ENCODE results near the gene ACAD10. TPM values are rescaled to one million over a fixed set of nuclear protein-coding genes. Genes with fewer than 3 reads are reported as not detected.

Gene ACAD10
- total and polyA plus RNA-seq, 2 experiments from 2014 or later = 7.6 to 12.0 TPM

- no peaks in the 10 kb centered on the region for H3K9me2 ChIP-seq (ENCODE audit: insufficient read depth)
- no peaks in the 10 kb centered on the region for H4K20me1 ChIP-seq (ENCODE audit: insufficient read depth)
- H3K4me2 ChIP-seq (ENCODE audit: unreplicated experiment) = no peak overlapping the region
- no peak overlapping the region for H2AFZ ChIP-seq
- 98 to 99% methylated on average over 3 of the region's 3 CpGs for WGBS, 2 experiments (ENCODE audit: low coverage in 1 of 2, low lambda C conversion rate in 2 of 2, missing lambda C conversion rate in 2 of 2)
- peaks cover 8% of the 10 kb centered on the region; the same call in 1 of the 2 replicates for H3K4me1 ChIP-seq (ENCODE audit: insufficient read depth)
- no peaks in the 10 kb centered on the region for H3K27me3 ChIP-seq (replicated peaks; ENCODE audit: insufficient read depth)
- H3K36me3 ChIP-seq (ENCODE audit: low read depth) = peaks cover 7% of the 10 kb centered on the region; the same call in 1 of the 2 replicates
- H3K9ac ChIP-seq = no peak overlapping the region
- DNase-seq = no peak
- H3K4me3 ChIP-seq = no peak overlapping the region
- no peak overlapping the region for H3K27ac ChIP-seq
- TF ChIP-seq EZH2phosphoT487 (IDR thresholded peaks at IDR 0.05; ENCODE audit: insufficient read depth, low read depth) (no peak), EZH2 (IDR thresholded peaks at IDR 0.05; ENCODE audit: insufficient read depth, poor library complexity, severe bottlenecking) (no peak)
- no peaks in the 10 kb centered on the region for H3K9me3 ChIP-seq (ENCODE audit: low read depth)
- in situ Hi-C loops (cut with MboI) = no loop called here
- H3F3A ChIP-seq (ENCODE audit: insufficient read depth) = no peaks in the 10 kb centered on the region
- H3K79me2 ChIP-seq (ENCODE audit: insufficient read depth) = peaks cover 26% of the 10 kb centered on the region
Observed at GRCh38 chr12:111691262-111691661, 5.4 kb downstream of the ACAD10 start.

- Histone ChIP-seq H3K9me3 (ENCODE audit: low read depth) (no peaks in the 10 kb centered on the region), H3K9ac (no peak overlapping the region), H3K27ac (no peak overlapping the region), H3K9me2 (ENCODE audit: insufficient read depth) (no peaks in the 10 kb centered on the region), H3F3A (ENCODE audit: insufficient read depth) (no peaks in the 10 kb centered on the region), H3K79me2 (ENCODE audit: insufficient read depth) (peaks cover 12% of the 10 kb centered on the region), H4K20me1 (ENCODE audit: insufficient read depth) (no peaks in the 10 kb centered on the region), H3K27me3 (replicated peaks; ENCODE audit: insufficient read depth) (no peaks in the 10 kb centered on the region), H3K4me1 (ENCODE audit: insufficient read depth) (no peaks in the 10 kb centered on the region), H3K4me2 (ENCODE audit: unreplicated experiment) (no peak overlapping the region), H3K36me3 (ENCODE audit: low read depth) (peaks cover 7% of the 10 kb centered on the region; the same call in 1 of the 2 replicates), H3K4me3 (no peak overlapping the region), H2AFZ (no peak overlapping the region)
- in situ Hi-C loops (cut with MboI) = no loop called here
- WGBS, 2 experiments (ENCODE audit: low coverage in 1 of 2, low lambda C conversion rate in 2 of 2, missing lambda C conversion rate in 2 of 2) = 79% methylated on average over 15 of the region's 15 CpGs
- peak; percentile 66 for DNase-seq
- no peak for TF ChIP-seq EZH2 (IDR thresholded peaks at IDR 0.05; ENCODE audit: insufficient read depth, poor library complexity, severe bottlenecking)
Observed at GRCh38 chr12:111692575-111693210, 6.8 kb downstream of the ACAD10 start.

DNA sequence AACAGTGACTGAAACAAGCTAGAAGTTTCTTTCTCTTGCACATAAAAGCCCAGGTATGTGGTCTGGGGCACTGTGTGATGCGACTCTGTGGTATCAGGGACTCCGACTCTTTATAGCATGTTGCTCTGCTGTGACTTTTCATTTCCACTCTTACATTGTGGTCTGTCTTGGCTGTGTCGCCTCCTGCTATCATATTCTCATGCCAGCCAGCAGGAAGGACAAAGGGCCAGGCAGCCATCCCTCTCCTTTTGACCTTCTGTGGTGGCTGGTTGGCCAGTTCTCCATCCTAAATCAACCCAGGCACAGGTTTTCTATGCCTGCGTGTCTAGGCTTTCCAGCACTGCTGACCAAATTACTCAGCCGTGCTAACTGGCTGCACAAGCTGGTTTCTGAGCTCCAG lies 8.0 kb downstream of the ACAD10 start:
- Histone ChIP-seq H3K9ac (no peak overlapping the region), H3K27me3 (replicated peaks; ENCODE audit: insufficient read depth) (no peaks in the 10 kb centered on the region), H3K36me3 (ENCODE audit: low read depth) (peaks cover 7% of the 10 kb centered on the region; the same call in 1 of the 2 replicates), H3K27ac (no peak overlapping the region), H2AFZ (no peak overlapping the region), H3F3A (ENCODE audit: insufficient read depth) (no peaks in the 10 kb centered on the region), H3K4me1 (ENCODE audit: insufficient read depth) (no peaks in the 10 kb centered on the region), H4K20me1 (ENCODE audit: insufficient read depth) (no peaks in the 10 kb centered on the region), H3K4me2 (ENCODE audit: unreplicated experiment) (no peak overlapping the region), H3K9me3 (ENCODE audit: low read depth) (no peaks in the 10 kb centered on the region), H3K79me2 (ENCODE audit: insufficient read depth) (0 out of 2 replicates have a peak, but pooled peaks cover 4% of the 10 kb centered on the region), H3K4me3 (no peak overlapping the region), H3K9me2 (ENCODE audit: insufficient read depth) (no peaks in the 10 kb centered on the region)
- WGBS, 2 experiments (ENCODE audit: low coverage in 1 of 2, low lambda C conversion rate in 2 of 2, missing lambda C conversion rate in 2 of 2) = 88 to 95% methylated on average over 5 of the region's 5 CpGs
- DNase-seq = no peak
- TF ChIP-seq EZH2phosphoT487 (IDR thresholded peaks at IDR 0.05; ENCODE audit: insufficient read depth, low read depth) = no peak
- no peak for TF ChIP-seq EZH2 (IDR thresholded peaks at IDR 0.05; ENCODE audit: insufficient read depth, poor library complexity, severe bottlenecking)
- in situ Hi-C loops (cut with MboI) = no loop called here

- no peak for TF ChIP-seq EZH2 (IDR thresholded peaks at IDR 0.05; ENCODE audit: insufficient read depth, poor library complexity, severe bottlenecking)
- 88 to 89% methylated on average over 2 of the region's 2 CpGs for WGBS, 2 experiments (ENCODE audit: low coverage in 1 of 2, low lambda C conversion rate in 2 of 2, missing lambda C conversion rate in 2 of 2)
- in situ Hi-C loops (cut with MboI) = no loop called here
Observed at GRCh38 chr12:111699962-111700361, 14.1 kb downstream of the ACAD10 start.

More at GRCh38 chr12:111699962-111700361, 14.1 kb downstream of the ACAD10 start:
- Histone ChIP-seq H3K4me2 (ENCODE audit: unreplicated experiment) (no peak overlapping the region), H3K79me2 (ENCODE audit: insufficient read depth) (no peaks in the 10 kb centered on the region), H3K36me3 (ENCODE audit: low read depth) (peaks cover 15% of the 10 kb centered on the region), H3K9ac (no peak overlapping the region), H3K27ac (no peak overlapping the region), H3K27me3 (replicated peaks; ENCODE audit: insufficient read depth) (no peaks in the 10 kb centered on the region), H4K20me1 (ENCODE audit: insufficient read depth) (no peaks in the 10 kb centered on the region), H2AFZ (no peak overlapping the region), H3F3A (ENCODE audit: insufficient read depth) (no peaks in the 10 kb centered on the region), H3K4me3 (no peak overlapping the region), H3K4me1 (ENCODE audit: insufficient read depth) (no peaks in the 10 kb centered on the region), H3K9me3 (ENCODE audit: low read depth) (no peaks in the 10 kb centered on the region), H3K9me2 (ENCODE audit: insufficient read depth) (no peaks in the 10 kb centered on the region)
- no peak for DNase-seq

Data from GM23248 (cell line).